NT2/D1 (cell line): ENCODE data around the gene UCK2.

Experiments used
- DNase-seq: peaks from one replicate; pipeline ENCODE4 v3.0.0-alpha.2; 2011; ENCODE audit warnings: low read depth, low spot score
- H3K27me3 ChIP-seq: 2 replicates; pipeline ENCODE4 v1.6.0; 2011; ENCODE audit warnings: mild to moderate bottlenecking; ENCODE audit not compliant: insufficient read length, insufficient read depth
- H3K36me3 ChIP-seq: 2 replicates; pipeline ENCODE4 v1.6.1; 2011; ENCODE audit warnings: mild to moderate bottlenecking, low read length, mixed read lengths; ENCODE audit not compliant: insufficient read depth, insufficient read length
- H3K4me1 ChIP-seq: 2 replicates; pipeline ENCODE4 v1.5.1; 2011; ENCODE audit not compliant: insufficient read depth, insufficient read length
- H3K4me3 ChIP-seq: 2 replicates; pipeline ENCODE4 v1.5.1; 2011; ENCODE audit warnings: low read depth; ENCODE audit not compliant: insufficient read length
- H3K9ac ChIP-seq: 2 replicates; pipeline ENCODE4 v1.6.0; 2011; ENCODE audit warnings: low read depth; ENCODE audit not compliant: insufficient read length
- H3K9me3 ChIP-seq: 2 replicates; pipeline ENCODE4 v1.5.1; 2011; ENCODE audit warnings: mild to moderate bottlenecking, low read length; ENCODE audit not compliant: insufficient read depth
- SUZ12 ChIP-seq: IDR thresholded peaks from 2 replicates; pipeline ENCODE4 v1.6.1; 2011; ENCODE audit not compliant: insufficient read length, insufficient read depth; ENCODE audit errors: extremely low read depth
- YY1 ChIP-seq: IDR thresholded peaks from 2 replicates; pipeline ENCODE4 v1.6.1; 2011; ENCODE audit not compliant: insufficient read length, insufficient read depth
- ZNF274 ChIP-seq: IDR thresholded peaks from 2 replicates; pipeline ENCODE4 v1.6.1; 2011; ENCODE audit warnings: mild to moderate bottlenecking, low read depth, low read length

Gene UCK2

GRCh38 chr1:165851034-165851658 is 23.7 kb downstream of the UCK2 start:
- Histone ChIP-seq H3K9me3 (no peaks in the 10 kb centered on the region), H3K27me3 (no peaks in the 10 kb centered on the region), H3K9ac (no peak overlapping the region), H3K4me1 (peaks cover 9% of the 10 kb centered on the region), H3K4me3 (no peak overlapping the region), H3K36me3 (peaks cover 16% of the 10 kb centered on the region)
- no peak for DNase-seq
- TF ChIP-seq YY1 (no peak), SUZ12 (no peak)

GRCh38 chr1:165852871-165853270 is 25.5 kb downstream of the UCK2 start:
- Histone ChIP-seq H3K9ac (no peak overlapping the region), H3K9me3 (no peaks in the 10 kb centered on the region), H3K27me3 (no peaks in the 10 kb centered on the region), H3K4me1 (peaks cover 13% of the 10 kb centered on the region), H3K4me3 (no peak overlapping the region), H3K36me3 (peaks cover 12% of the 10 kb centered on the region)
- TF ChIP-seq SUZ12, result no peak
- TF ChIP-seq YY1, result no peak
- TF ChIP-seq ZNF274, result no peak
- DNase-seq, result no peak

GRCh38 chr1:165853528-165854075 is 26.2 kb downstream of the UCK2 start:
- H3K36me3 ChIP-seq, result peaks cover 9% of the 10 kb centered on the region
- H3K9me3 ChIP-seq, result no peaks in the 10 kb centered on the region
- H3K4me3 ChIP-seq, result no peak overlapping the region
- peaks cover 13% of the 10 kb centered on the region for H3K4me1 ChIP-seq
- DNase-seq, result no peak
- no peak overlapping the region for H3K9ac ChIP-seq
- H3K27me3 ChIP-seq, result no peaks in the 10 kb centered on the region
- TF ChIP-seq SUZ12 (no peak), ZNF274 (no peak), YY1 (no peak)

- H3K27me3 ChIP-seq, result no peaks in the 10 kb centered on the region
- no peak overlapping the region for H3K4me3 ChIP-seq
- peaks cover 13% of the 10 kb centered on the region for H3K4me1 ChIP-seq
- H3K36me3 ChIP-seq, result peaks cover 7% of the 10 kb centered on the region
- TF ChIP-seq ZNF274 (no peak), SUZ12 (no peak), YY1 (no peak)
- no peak for DNase-seq
- no peak overlapping the region for H3K9ac ChIP-seq
- H3K9me3 ChIP-seq, result no peaks in the 10 kb centered on the region
Observed at GRCh38 chr1:165854101-165854845, 26.9 kb downstream of the UCK2 start.

GRCh38 chr1:165855010-165855838 is 27.8 kb downstream of the UCK2 start:
- Histone ChIP-seq H3K36me3 (peaks cover 11% of the 10 kb centered on the region), H3K4me1 (peaks cover 16% of the 10 kb centered on the region), H3K9me3 (no peaks in the 10 kb centered on the region), H3K27me3 (no peaks in the 10 kb centered on the region), H3K9ac (no peak overlapping the region), H3K4me3 (no peak overlapping the region)
- no peak for DNase-seq
- TF ChIP-seq SUZ12, result no peak
- no peak for TF ChIP-seq ZNF274
- TF ChIP-seq YY1, result no peak

- Histone ChIP-seq H3K4me1 (peaks cover 16% of the 10 kb centered on the region), H3K36me3 (peaks cover 12% of the 10 kb centered on the region), H3K4me3 (no peak overlapping the region), H3K27me3 (no peaks in the 10 kb centered on the region), H3K9ac (no peak overlapping the region), H3K9me3 (no peaks in the 10 kb centered on the region)
- no peak for TF ChIP-seq ZNF274
- TF ChIP-seq SUZ12, result no peak
- no peak for TF ChIP-seq YY1
- no peak for DNase-seq
Observed at GRCh38 chr1:165856021-165856420, 28.6 kb downstream of the UCK2 start.

GRCh38 chr1:165856606-165857005 is 29.2 kb downstream of the UCK2 start:
- Histone ChIP-seq H3K9me3 (no peaks in the 10 kb centered on the region), H3K27me3 (no peaks in the 10 kb centered on the region), H3K4me3 (no peak overlapping the region), H3K4me1 (peaks cover 16% of the 10 kb centered on the region), H3K36me3 (peaks cover 12% of the 10 kb centered on the region), H3K9ac (no peak overlapping the region)
- TF ChIP-seq YY1 (no peak), SUZ12 (no peak), ZNF274 (no peak)
- no peak for DNase-seq
